Coronary artery (tissue), 2 donors: ENCODE data around the gene AFMID.
A peak's percentile ranks its signal among the peaks of the same experiment; 100 is the strongest.

ENCODE experiments used
- DNase-seq: peaks from one replicate; pipeline ENCODE4 v3.0.0-alpha.2; 2017; ENCODE audit warnings: low spot score
- H3K27ac ChIP-seq, 2 donors: fragments of 200-600 bp; sonication (generic); one replicate each; pipeline ENCODE4 v1.5.1; 2016 to 2019
- H3K4me3 ChIP-seq: fragments of 200-600 bp; sonication (generic); 2 replicates; pipeline ENCODE4 v1.5.1; 2016; ENCODE audit warnings: mild to moderate bottlenecking, moderate library complexity
- TF ChIP-seq, protein P1 (sequence below): fragments of 200-600 bp; sonication (generic); IDR thresholded peaks from one replicate; pipeline ENCODE4 v1.5.1; 2019; ENCODE audit warnings: antibody characterized with exemption

AFMID gene

DNA sequence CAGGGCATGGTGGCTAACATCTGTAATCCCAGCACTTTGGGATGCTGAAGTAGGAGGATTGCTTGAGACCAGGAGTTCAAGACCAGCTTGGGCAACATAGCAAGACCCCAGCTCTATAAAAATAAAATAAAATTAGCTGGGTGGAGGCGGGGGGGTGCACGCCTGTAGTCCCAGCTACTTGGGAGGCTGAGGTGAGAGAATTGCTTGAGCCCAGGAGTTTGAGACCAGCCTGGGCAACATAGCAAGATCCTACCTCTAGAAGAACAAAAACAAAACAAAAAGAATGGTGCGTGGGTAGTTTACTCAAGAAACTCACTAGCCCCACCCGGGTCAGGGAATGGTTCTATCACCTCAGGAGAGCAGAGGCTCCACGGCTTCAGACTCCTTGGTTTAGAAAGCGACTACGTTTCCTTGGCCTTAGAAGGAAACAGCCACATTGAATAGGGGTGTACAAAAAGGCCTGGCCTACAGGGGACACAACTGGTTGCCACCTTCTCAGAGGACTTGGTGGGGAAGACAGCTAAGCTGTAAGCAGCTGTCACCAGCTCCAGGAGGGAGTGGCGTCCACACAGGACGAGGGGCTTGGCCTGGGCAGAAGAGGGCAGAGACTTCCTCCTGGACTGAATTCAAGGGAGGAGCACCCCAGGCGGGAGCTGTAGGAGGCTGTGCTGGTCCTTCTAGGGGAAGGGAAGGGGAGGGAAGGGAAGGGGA, 1.0 kb upstream of the AFMID start:
- H3K27ac ChIP-seq: peak overlapping the region in 1 of 2 donors; percentile 72
- TF ChIP-seq, protein P1, sequence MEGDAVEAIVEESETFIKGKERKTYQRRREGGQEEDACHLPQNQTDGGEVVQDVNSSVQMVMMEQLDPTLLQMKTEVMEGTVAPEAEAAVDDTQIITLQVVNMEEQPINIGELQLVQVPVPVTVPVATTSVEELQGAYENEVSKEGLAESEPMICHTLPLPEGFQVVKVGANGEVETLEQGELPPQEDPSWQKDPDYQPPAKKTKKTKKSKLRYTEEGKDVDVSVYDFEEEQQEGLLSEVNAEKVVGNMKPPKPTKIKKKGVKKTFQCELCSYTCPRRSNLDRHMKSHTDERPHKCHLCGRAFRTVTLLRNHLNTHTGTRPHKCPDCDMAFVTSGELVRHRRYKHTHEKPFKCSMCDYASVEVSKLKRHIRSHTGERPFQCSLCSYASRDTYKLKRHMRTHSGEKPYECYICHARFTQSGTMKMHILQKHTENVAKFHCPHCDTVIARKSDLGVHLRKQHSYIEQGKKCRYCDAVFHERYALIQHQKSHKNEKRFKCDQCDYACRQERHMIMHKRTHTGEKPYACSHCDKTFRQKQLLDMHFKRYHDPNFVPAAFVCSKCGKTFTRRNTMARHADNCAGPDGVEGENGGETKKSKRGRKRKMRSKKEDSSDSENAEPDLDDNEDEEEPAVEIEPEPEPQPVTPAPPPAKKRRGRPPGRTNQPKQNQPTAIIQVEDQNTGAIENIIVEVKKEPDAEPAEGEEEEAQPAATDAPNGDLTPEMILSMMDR: no peak
- peak; percentile 72 for DNase-seq
- H3K4me3 ChIP-seq: peak overlapping the region; percentile 72

GRCh38 chr17:78196716-78197115, 9.6 kb downstream of the AFMID start:
- Histone ChIP-seq H3K27ac (no peak overlapping the region), H3K4me3 (no peak overlapping the region)
- DNase-seq: no peak
- TF ChIP-seq, protein P1: no peak

DNA sequence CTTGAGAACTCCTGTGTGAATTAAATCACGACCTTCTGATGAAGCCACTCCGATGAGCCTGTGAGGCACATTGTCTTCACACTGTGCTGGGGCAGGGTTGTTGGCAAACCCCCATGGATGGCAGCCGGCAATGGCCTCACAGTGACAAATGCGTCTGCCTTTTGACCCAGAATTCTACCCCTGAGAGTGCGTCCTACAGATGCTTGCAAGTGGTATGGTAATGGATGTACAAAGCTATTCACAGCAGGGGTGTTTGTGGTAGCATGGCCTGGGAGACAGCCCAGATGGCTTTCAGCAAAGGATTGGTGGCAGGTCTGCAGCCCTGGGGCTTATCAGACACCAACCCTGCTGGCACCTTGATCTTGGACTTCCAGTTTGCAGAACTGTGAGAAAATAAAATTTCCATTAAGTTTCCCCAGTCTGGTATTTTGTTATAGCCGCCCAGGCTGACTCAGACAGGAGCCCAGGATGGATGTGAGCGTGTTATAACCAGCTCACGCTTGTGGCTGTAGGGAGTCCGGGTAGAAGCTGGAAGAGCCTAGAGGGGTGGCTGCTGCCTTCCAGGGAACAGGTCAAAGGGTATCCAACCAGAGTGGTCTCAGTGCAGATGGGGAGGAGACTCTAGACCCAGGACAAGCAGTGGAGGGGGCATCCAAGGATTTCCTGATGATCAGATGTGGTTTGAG, 10.1 kb downstream of the AFMID start:
- peak; percentile 63 for DNase-seq
- Histone ChIP-seq H3K4me3 (no peak overlapping the region), H3K27ac (peak overlapping the region in 1 of 2 donors; percentile 35)
- TF ChIP-seq, protein P1: no peak

DNA sequence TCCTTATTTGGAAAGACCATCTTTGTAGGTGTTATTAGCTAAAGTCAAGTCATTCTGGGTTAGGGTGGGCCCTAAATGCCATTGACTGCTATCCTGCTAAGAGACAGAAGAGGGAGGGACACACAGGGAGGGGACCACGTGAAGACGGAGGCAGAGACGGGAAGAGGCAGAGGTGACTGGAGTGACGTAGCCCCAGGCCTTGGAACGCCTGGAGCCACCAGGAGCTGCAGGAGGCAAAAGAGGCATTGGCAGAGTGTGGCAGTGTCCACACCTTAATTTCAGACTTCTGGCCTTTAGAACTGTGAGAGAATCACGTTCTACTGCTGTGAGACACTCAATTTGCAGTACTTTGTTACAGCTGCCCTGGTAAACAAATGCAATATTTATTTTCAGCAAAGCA, 13.3 kb downstream of the AFMID start:
- DNase-seq: no peak
- TF ChIP-seq, protein P1: no peak
- peak overlapping the region in 1 of 2 donors; percentile 22 for H3K27ac ChIP-seq
- H3K4me3 ChIP-seq: no peak overlapping the region

DNA sequence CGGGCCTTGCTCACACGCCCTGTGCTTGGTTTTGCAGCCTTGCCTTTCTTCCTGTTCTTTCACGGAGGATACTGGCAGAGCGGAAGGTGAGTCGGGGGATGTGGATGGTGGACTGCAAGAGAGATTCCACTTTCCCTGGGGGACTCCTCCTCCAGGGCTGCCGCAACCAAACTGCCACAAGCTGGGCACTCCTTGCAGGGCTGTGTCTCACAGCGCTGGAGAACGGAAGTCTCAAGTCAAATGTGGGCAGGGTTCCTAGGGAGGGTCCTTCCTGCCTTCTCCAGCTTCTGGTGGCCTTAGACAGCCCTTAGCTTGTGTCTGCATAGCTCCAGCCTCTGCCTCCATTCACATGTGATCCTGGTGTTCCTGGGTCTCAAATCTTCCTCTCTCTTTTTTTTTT, 15.5 kb downstream of the AFMID start:
- Histone ChIP-seq H3K27ac (no peak overlapping the region), H3K4me3 (no peak overlapping the region)
- TF ChIP-seq, protein P1: no peak
- peak; percentile 53 for DNase-seq

DNA sequence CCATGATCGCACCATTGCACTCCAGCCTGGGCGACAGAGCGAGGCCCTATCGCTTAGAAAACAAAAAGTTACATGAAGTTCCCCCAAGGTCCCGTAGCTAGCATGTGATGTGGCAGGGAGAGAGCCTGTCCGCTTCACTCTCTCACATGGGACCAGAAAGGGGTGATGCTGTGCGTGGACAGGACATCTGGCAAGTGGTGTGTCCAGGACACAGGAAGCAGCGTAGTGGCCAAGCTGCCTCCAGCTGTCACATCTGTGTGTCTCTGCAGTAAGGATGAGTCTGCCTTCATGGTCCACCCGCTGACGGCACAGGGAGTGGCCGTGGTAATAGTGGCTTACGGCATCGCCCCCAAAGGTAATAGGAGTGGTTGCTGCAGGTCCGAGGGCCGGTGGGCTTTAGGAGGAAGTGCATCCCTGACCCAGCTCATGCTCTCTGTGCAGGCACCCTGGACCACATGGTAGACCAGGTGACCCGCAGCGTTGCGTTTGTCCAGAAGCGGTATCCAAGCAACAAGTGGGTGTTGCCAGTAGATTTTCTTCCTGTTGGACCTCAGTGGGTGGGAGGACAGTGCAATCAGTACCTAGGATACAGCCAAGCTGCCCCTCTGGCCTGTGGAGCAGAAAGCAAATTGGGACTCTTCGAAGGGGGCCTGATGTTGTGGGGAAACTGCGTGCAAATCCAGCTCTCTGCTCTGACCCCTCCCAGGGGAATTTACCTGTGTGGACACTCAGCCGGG, 17.4 kb downstream of the AFMID start:
- Histone ChIP-seq H3K27ac (no peak overlapping the region), H3K4me3 (no peak overlapping the region)
- TF ChIP-seq, protein P1: no peak
- DNase-seq: no peak
